AG04450 (cell line): Measurements from ENCODE around the gene PRCC. TPM values are rescaled to one million over a fixed set of nuclear protein-coding genes. Genes with fewer than 3 reads are reported as not detected.

Source experiments
- CTCF ChIA-PET: fragments of 300-600, 350-600 bp; formaldehyde crosslinking; extraction: SDS; loops from one replicate; lab custom pipeline; 2022; ENCODE audit warnings: antibody characterized with exemption, inconsistent platforms; lab: Charles Lee
- POLR2A ChIA-PET: fragments of 350-600 bp; formaldehyde crosslinking; extraction: SDS; loops from one replicate; lab custom pipeline; 2021; ENCODE audit warnings: antibody characterized with exemption, inconsistent platforms; lab: Yijun Ruan, JAX
- DNase-seq: peaks from one replicate; pipeline ENCODE4 v3.0.0-alpha.2; 2011; ENCODE audit warnings: low read depth, low spot score
- H3K27ac ChIP-seq: one replicate; pipeline ENCODE4 v1.5.1; 2012; ENCODE audit warnings: low read depth, low read length, control low read depth
- H3K27me3 ChIP-seq: one replicate; pipeline ENCODE4 v1.6.0; 2012; ENCODE audit warnings: low read length; ENCODE audit not compliant: control insufficient read depth, insufficient read depth
- H3K4me3 ChIP-seq: 2 replicates; pipeline ENCODE4 v1.5.1; 2011; ENCODE audit warnings: mild to moderate bottlenecking, low read depth, low read length, control low read depth
- H3K9me3 ChIP-seq: 2 replicates; pipeline ENCODE4 v1.5.1; 2012; ENCODE audit warnings: low read length; ENCODE audit not compliant: control insufficient read depth, insufficient read depth
- CTCF ChIP-seq: IDR thresholded peaks from 2 replicates; pipeline ENCODE4 v1.5.1; 2011; ENCODE audit warnings: low read depth, low read length, control low read depth, inconsistent platforms
- polyA plus RNA-seq: library from polyadenylated mRNA; depleted of rRNA; stranded (reverse); fragments of >200 nt; gene quantifications from 2 replicates; pipeline ENCODE4 v1.2.3, GENCODE V29; 2011

The PRCC gene
- polyA plus RNA-seq, 1 experiment, result 51.1 TPM

GRCh38 chr1:156813750-156814570 is 46.6 kb downstream of the PRCC start:
- CTCF ChIA-PET, result interaction anchor here (0.6 to 3.3 kb wide), 14 partner anchors 8 to 124 kb away, joined by 3 to 17 read pairs (median 4); partner anchors contain the start of genes INSRR and PEAR1
- H3K9me3 ChIP-seq, result no peaks in the 10 kb centered on the region; the same call in 1 of the 2 replicates
- no peak overlapping the region for H3K27ac ChIP-seq
- peak; percentile 49 for TF ChIP-seq CTCF
- H3K4me3 ChIP-seq, result peak overlapping the region; percentile 27
- peaks cover 11% of the 10 kb centered on the region for H3K27me3 ChIP-seq
- POLR2A ChIA-PET, result interaction anchor here (0.6 kb wide), 1 partner anchor 101 kb away, joined by 6 read pairs; no protein-coding TSS in a partner anchor
- no peak for DNase-seq

DNA sequence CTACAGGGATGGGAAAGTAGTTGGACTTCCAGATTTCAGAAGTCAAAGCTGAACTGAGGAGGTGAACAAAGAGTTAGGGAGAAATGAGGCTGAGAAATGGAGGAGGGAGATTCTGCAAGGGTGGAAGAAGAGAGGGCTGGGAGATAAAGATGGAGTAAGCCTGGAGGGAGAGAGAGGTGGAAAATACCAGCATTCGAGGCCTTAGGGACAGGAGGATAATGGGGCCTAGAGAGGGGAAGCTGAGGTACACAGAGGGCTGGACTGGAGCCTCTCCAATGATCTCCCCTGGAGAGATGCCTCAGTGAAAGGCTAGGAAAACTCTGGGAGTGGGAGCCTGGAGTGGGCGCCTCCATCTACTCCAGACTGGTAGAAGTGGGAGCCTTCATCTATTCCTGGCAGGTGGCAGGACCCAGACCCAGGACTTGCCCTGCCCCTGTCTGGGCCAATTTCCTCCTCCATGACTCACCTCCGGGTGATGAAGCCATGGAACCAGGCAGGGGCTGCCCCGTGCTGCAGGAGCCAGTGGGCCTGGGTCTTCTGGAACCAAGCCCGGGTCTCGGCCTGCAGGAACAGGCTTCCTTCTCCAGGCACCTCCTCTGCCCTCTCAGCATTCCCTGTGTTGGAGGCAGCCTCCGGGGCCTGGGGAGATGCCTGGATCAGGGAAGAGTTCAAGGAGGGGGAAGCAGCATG is 47.4 kb downstream of the PRCC start:
- H3K4me3 ChIP-seq, result no peak overlapping the region
- ChIA-PET POLR2A (no interaction called here), CTCF (interaction anchor here (0.6 to 3.3 kb wide), 13 partner anchors 7 to 125 kb away, joined by 3 to 17 read pairs (median 4); partner anchors contain the start of genes INSRR and PEAR1)
- no peak for DNase-seq
- no peak overlapping the region for H3K27ac ChIP-seq
- peaks cover 10% of the 10 kb centered on the region for H3K27me3 ChIP-seq
- no peak for TF ChIP-seq CTCF
- H3K9me3 ChIP-seq, result no peaks in the 10 kb centered on the region; the same call in 1 of the 2 replicates

DNA sequence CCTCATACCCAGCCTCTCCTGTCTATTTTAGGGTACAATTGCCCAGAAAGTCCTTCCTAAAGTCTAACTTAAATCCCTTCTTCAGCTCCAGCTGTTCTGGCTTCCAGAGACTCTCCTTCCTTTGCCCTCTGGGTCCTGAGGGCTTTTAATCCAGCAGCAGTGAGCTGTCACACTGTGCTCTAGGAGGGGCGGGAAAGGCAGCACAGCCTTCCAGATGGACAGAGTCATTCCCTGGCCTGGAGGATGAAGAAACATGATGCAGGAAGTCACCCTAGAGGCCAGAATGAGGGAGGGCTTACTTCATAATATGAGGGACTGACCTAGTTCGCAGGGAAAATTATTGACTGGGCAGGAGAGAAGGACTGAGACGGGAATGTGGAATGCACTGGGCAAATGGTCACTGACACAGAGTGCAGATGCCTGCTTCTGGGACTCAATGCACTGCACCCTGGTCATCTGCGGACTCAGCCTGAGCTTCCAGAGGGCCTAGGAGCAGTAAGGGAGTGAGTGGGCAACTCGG is 48.0 kb downstream of the PRCC start:
- no peak; the same call in 1 of the 2 replicates for TF ChIP-seq CTCF
- Histone ChIP-seq H3K27ac (no peak overlapping the region), H3K4me3 (no peak overlapping the region), H3K27me3 (peaks cover 10% of the 10 kb centered on the region), H3K9me3 (no peaks in the 10 kb centered on the region; the same call in 1 of the 2 replicates)
- ChIA-PET POLR2A (no interaction called here), CTCF (interaction anchor here (1.6 kb wide), 1 partner anchor 17 kb away, joined by 17 read pairs; no protein-coding TSS in a partner anchor)
- peak; percentile 39 for DNase-seq

DNA sequence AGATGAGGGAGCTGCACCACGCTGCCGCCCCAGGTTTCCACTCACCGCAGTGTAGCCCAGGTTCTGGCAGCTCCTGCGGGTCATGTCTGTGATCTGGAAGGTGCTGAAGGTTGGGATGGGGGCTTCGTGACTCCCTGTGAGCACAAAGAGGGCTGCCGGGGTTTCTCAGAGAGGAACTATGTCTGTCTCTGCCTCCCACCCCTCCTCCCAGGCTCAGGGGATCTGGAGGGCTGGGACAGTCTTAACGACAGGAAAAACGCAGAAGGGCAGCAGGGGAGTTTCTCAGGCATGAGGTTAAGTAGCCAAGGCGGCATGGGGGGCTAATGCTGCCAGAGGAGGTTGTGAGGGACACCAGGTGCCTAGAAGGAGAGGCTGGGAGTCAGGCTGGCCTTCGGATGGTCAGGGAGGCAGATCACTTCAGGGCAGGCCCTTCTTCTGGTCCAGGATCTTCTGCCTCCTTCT is 48.7 kb downstream of the PRCC start:
- no peak for TF ChIP-seq CTCF
- no peak overlapping the region for H3K4me3 ChIP-seq
- H3K27me3 ChIP-seq, result peaks cover 13% of the 10 kb centered on the region
- H3K27ac ChIP-seq, result no peak overlapping the region
- no peak for DNase-seq
- H3K9me3 ChIP-seq, result no peaks in the 10 kb centered on the region; the same call in 1 of the 2 replicates
- CTCF ChIA-PET, result no interaction called here
- POLR2A ChIA-PET, result no interaction called here
